Activated T-cell treated with anti-CD3 and anti-CD28 coated beads, Interleukin-2, amount 50 U/mL, for 24 hours (primary cell): ENCODE data around the gene CRYBA2.

ENCODE experiments used
- DNase-seq: peaks from one replicate; pipeline ENCODE4 v3.0.0-alpha.2; 2020
- H3K27ac Mint-ChIP-seq: 2 replicates; pipeline ENCODE4 v1.8.0; 2020; ENCODE audit warnings: mild to moderate bottlenecking, mixed read lengths
- H3K27me3 Mint-ChIP-seq: 2 replicates; pipeline ENCODE4 v1.8.0; 2020; ENCODE audit warnings: mixed read lengths
- H3K36me3 Mint-ChIP-seq: 2 replicates; pipeline ENCODE4 v1.8.0; 2020; ENCODE audit warnings: low read depth, mixed read lengths
- H3K4me1 Mint-ChIP-seq: 2 replicates; pipeline ENCODE4 v1.8.0; 2020; ENCODE audit warnings: low read depth, mixed read lengths
- H3K4me3 Mint-ChIP-seq: 2 replicates; pipeline ENCODE4 v1.8.0; 2020; ENCODE audit warnings: mild to moderate bottlenecking, moderate library complexity, mixed read lengths
- H3K9me3 Mint-ChIP-seq: 2 replicates; pipeline ENCODE4 v1.8.0; 2020; ENCODE audit warnings: mixed read lengths

Gene CRYBA2

GRCh38 chr2:219028141-219028540 lies 34.9 kb upstream of the CRYBA2 start:
- Mint-ChIP-seq H3K27me3 (peaks cover 27% of the 10 kb centered on the region), H3K27ac (no peak overlapping the region), H3K4me3 (no peak overlapping the region), H3K36me3 (no peaks in the 10 kb centered on the region), H3K4me1 (no peaks in the 10 kb centered on the region), H3K9me3 (no peaks in the 10 kb centered on the region)
- DNase-seq: no peak

GRCh38 chr2:219027511-219028055 lies 34.4 kb upstream of the CRYBA2 start:
- H3K4me3 Mint-ChIP-seq: no peak overlapping the region
- H3K9me3 Mint-ChIP-seq: no peaks in the 10 kb centered on the region
- H3K36me3 Mint-ChIP-seq: no peaks in the 10 kb centered on the region

GRCh38 chr2:219026946-219027345 lies 33.7 kb upstream of the CRYBA2 start:
- H3K4me1 Mint-ChIP-seq: no peaks in the 10 kb centered on the region
- H3K27ac Mint-ChIP-seq: no peak overlapping the region
- no peak for DNase-seq
- H3K9me3 Mint-ChIP-seq: no peaks in the 10 kb centered on the region
- no peaks in the 10 kb centered on the region for H3K36me3 Mint-ChIP-seq
- peaks cover 20% of the 10 kb centered on the region for H3K27me3 Mint-ChIP-seq
- H3K4me3 Mint-ChIP-seq: no peak overlapping the region

More at GRCh38 chr2:219027511-219028055, 34.4 kb upstream of the CRYBA2 start:
- no peak for DNase-seq
- no peaks in the 10 kb centered on the region for H3K4me1 Mint-ChIP-seq
- H3K27me3 Mint-ChIP-seq: peaks cover 24% of the 10 kb centered on the region
- no peak overlapping the region for H3K27ac Mint-ChIP-seq

GRCh38 chr2:219025637-219026585 lies 32.7 kb upstream of the CRYBA2 start:
- H3K36me3 Mint-ChIP-seq: no peaks in the 10 kb centered on the region
- no peaks in the 10 kb centered on the region for H3K4me1 Mint-ChIP-seq
- no peaks in the 10 kb centered on the region for H3K9me3 Mint-ChIP-seq
- peaks cover 13% of the 10 kb centered on the region for H3K27me3 Mint-ChIP-seq
- DNase-seq: no peak
- no peak overlapping the region for H3K4me3 Mint-ChIP-seq
- no peak overlapping the region for H3K27ac Mint-ChIP-seq

- H3K27me3 Mint-ChIP-seq: peaks cover 4% of the 10 kb centered on the region
- H3K27ac Mint-ChIP-seq: no peak overlapping the region
- no peak overlapping the region for H3K4me3 Mint-ChIP-seq
- H3K9me3 Mint-ChIP-seq: no peaks in the 10 kb centered on the region
- DNase-seq: no peak
- H3K4me1 Mint-ChIP-seq: no peaks in the 10 kb centered on the region
- no peaks in the 10 kb centered on the region for H3K36me3 Mint-ChIP-seq
Measured at GRCh38 chr2:219024059-219024458, 30.8 kb upstream of the CRYBA2 start.

- no peaks in the 10 kb centered on the region for H3K4me1 Mint-ChIP-seq
- no peak overlapping the region for H3K4me3 Mint-ChIP-seq
- no peak for DNase-seq
- H3K36me3 Mint-ChIP-seq: no peaks in the 10 kb centered on the region
- H3K27ac Mint-ChIP-seq: no peak overlapping the region
- H3K9me3 Mint-ChIP-seq: no peaks in the 10 kb centered on the region
- H3K27me3 Mint-ChIP-seq: peaks cover 11% of the 10 kb centered on the region
Measured at GRCh38 chr2:219023045-219023605, 29.9 kb upstream of the CRYBA2 start.

- H3K27ac Mint-ChIP-seq: no peak overlapping the region
- H3K27me3 Mint-ChIP-seq: peaks cover 11% of the 10 kb centered on the region
- no peaks in the 10 kb centered on the region for H3K4me1 Mint-ChIP-seq
- H3K36me3 Mint-ChIP-seq: no peaks in the 10 kb centered on the region
- H3K9me3 Mint-ChIP-seq: no peaks in the 10 kb centered on the region
- DNase-seq: no peak
- H3K4me3 Mint-ChIP-seq: no peak overlapping the region
Measured at GRCh38 chr2:219022616-219023015, 29.4 kb upstream of the CRYBA2 start.

GRCh38 chr2:219022041-219022440 lies 28.8 kb upstream of the CRYBA2 start:
- H3K27me3 Mint-ChIP-seq: peaks cover 11% of the 10 kb centered on the region
- H3K27ac Mint-ChIP-seq: no peak overlapping the region
- no peaks in the 10 kb centered on the region for H3K4me1 Mint-ChIP-seq
- no peak for DNase-seq
- H3K36me3 Mint-ChIP-seq: no peaks in the 10 kb centered on the region
- no peak overlapping the region for H3K4me3 Mint-ChIP-seq
- H3K9me3 Mint-ChIP-seq: no peaks in the 10 kb centered on the region

GRCh38 chr2:219021591-219021990 lies 28.4 kb upstream of the CRYBA2 start:
- Mint-ChIP-seq H3K36me3 (no peaks in the 10 kb centered on the region), H3K27ac (no peak overlapping the region), H3K27me3 (peaks cover 14% of the 10 kb centered on the region), H3K9me3 (no peaks in the 10 kb centered on the region), H3K4me1 (no peaks in the 10 kb centered on the region), H3K4me3 (no peak overlapping the region)
- DNase-seq: no peak

GRCh38 chr2:219020604-219021365 lies 27.6 kb upstream of the CRYBA2 start:
- DNase-seq: no peak
- no peaks in the 10 kb centered on the region for H3K36me3 Mint-ChIP-seq
- H3K4me3 Mint-ChIP-seq: no peak overlapping the region
- no peaks in the 10 kb centered on the region for H3K4me1 Mint-ChIP-seq
- no peaks in the 10 kb centered on the region for H3K9me3 Mint-ChIP-seq
- H3K27me3 Mint-ChIP-seq: peaks cover 16% of the 10 kb centered on the region
- no peak overlapping the region for H3K27ac Mint-ChIP-seq

GRCh38 chr2:219019436-219019835 lies 26.2 kb upstream of the CRYBA2 start:
- H3K27me3 Mint-ChIP-seq: peaks cover 24% of the 10 kb centered on the region
- H3K36me3 Mint-ChIP-seq: no peaks in the 10 kb centered on the region
- H3K9me3 Mint-ChIP-seq: no peaks in the 10 kb centered on the region
- H3K4me3 Mint-ChIP-seq: no peak overlapping the region
- H3K4me1 Mint-ChIP-seq: no peaks in the 10 kb centered on the region
- no peak for DNase-seq
- H3K27ac Mint-ChIP-seq: no peak overlapping the region

- Mint-ChIP-seq H3K4me1 (no peaks in the 10 kb centered on the region), H3K27ac (no peak overlapping the region), H3K9me3 (no peaks in the 10 kb centered on the region)
Measured at GRCh38 chr2:219018726-219019125, 25.5 kb upstream of the CRYBA2 start.

GRCh38 chr2:219018286-219018685 lies 25.1 kb upstream of the CRYBA2 start:
- H3K27me3 Mint-ChIP-seq: peaks cover 28% of the 10 kb centered on the region
- no peaks in the 10 kb centered on the region for H3K9me3 Mint-ChIP-seq
- no peaks in the 10 kb centered on the region for H3K36me3 Mint-ChIP-seq
- H3K27ac Mint-ChIP-seq: no peak overlapping the region
- no peak for DNase-seq
- no peaks in the 10 kb centered on the region for H3K4me1 Mint-ChIP-seq
- H3K4me3 Mint-ChIP-seq: no peak overlapping the region

More at GRCh38 chr2:219018726-219019125, 25.5 kb upstream of the CRYBA2 start:
- Mint-ChIP-seq H3K27me3 (peaks cover 24% of the 10 kb centered on the region), H3K36me3 (no peaks in the 10 kb centered on the region), H3K4me3 (no peak overlapping the region)
- no peak for DNase-seq

GRCh38 chr2:219017201-219017931 lies 24.1 kb upstream of the CRYBA2 start:
- no peak overlapping the region for H3K4me3 Mint-ChIP-seq

More at GRCh38 chr2:219017201-219017931, 24.1 kb upstream of the CRYBA2 start:
- Mint-ChIP-seq H3K27ac (no peak overlapping the region), H3K9me3 (no peaks in the 10 kb centered on the region), H3K27me3 (peaks cover 32% of the 10 kb centered on the region), H3K36me3 (no peaks in the 10 kb centered on the region), H3K4me1 (no peaks in the 10 kb centered on the region)
- DNase-seq: no peak
